Anterior cingulate cortex (tissue), 58 donors: ENCODE results near the gene TARS2.

ENCODE experiments used
- DNase-seq, 58 donors: peaks; one replicate each; lab custom pipeline; 2025; lab: John Stamatoyannopoulos, UW

Gene TARS2

GRCh38 chr1:150553392-150554085 lies 66.3 kb downstream of the TARS2 start:
- DNase-seq = no peak

DNA sequence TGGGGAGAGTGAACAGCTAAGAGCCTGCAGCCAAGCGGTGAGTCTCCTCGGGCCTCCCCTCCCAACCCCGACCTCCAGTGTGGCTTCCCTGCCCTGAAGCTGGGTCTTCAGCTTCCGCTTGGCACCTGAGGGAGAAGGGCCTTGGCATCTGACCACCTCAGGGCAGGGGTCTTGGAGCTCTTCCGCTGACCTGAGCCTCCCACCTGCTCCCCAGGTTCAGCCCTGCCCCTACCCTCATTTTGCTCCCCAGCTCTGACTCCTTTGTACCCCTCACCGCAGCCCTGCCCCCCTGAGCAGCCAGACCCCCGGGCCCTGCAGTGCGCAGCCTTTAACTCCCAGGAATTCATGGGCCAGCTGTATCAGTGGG lies 66.8 kb downstream of the TARS2 start:
- DNase-seq = no peak

- no peak for DNase-seq
These were observed 68.2 kb downstream of the TARS2 start for GRCh38 chr1:150555198-150555970.

DNA sequence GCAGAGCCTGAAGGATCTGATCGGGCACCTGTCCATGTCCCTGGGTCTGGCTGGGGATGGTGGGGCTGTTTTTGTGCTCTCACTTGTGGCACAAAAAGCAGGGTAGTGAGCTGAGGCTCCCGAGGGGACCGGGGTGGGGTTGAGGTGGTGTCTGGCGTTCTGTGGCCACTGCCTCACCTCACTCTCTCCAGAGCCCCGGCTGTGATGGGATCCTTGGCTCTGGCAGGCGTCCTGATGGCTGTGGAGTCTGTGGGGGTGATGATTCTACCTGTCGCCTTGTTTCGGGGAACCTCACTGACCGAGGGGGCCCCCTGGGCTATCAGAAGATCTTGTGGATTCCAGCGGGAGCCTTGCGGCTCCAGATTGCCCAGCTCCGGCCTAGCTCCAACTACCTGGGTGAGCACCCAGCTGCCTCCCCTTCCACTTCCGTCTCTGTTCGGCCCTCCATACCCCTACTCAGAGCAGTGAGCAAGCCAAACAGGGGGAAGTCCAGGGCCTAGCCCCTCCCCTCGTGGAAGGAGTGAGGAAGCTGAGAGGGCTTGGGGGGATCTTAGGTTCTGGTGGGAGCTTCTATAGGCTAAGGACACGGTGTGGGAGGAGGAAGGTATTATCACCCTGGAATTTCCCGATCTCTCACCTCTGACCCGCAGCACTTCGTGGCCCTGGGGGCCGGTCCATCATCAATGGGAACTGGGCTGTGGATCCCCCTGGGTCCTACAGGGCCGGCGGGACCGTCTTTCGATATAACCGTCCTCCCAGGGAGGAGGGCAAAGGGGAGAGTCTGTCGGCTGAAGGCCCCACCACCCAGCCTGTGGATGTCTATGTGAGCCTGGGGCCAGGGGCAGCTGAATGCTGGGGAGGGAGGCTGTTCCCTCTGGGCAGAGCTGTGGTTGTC lies 69.0 kb downstream of the TARS2 start:
- DNase-seq = no peak

DNA sequence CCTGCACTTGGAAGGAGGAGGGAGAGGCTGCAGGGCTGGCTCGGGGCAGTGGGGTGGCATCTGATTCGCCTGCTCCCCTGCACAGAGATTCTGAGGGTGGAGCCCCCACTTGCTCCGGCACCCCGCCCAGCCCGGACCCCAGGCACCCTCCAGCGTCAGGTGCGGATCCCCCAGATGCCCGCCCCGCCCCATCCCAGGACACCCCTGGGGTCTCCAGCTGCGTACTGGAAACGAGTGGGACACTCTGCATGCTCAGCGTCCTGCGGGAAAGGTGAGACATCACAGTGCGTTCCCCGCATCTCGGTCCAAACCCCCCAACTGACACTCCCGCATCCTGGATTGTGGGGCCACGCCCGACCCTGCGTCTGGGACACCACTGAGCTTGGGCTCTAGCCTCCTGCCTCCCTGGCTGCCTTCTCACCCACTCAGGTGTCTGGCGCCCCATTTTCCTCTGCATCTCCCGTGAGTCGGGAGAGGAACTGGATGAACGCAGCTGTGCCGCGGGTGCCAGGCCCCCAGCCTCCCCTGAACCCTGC lies 69.9 kb downstream of the TARS2 start:
- no peak for DNase-seq
